HG03442 (cell line): ENCODE results near the gene GTPBP8.
"Not testable (repeated sequence)": the region's sequence is repeated elsewhere in the genome, so short reads cannot be mapped to it uniquely, and the experiment has no call there.

Source experiments
- ATAC-seq: cut with Tn5 transposase; IDR thresholded peaks from one replicate; pipeline ENCODE4 v1.9.1; 2021; ENCODE audit warnings: mild to moderate bottlenecking, moderate library complexity; ENCODE audit not compliant: unreplicated experiment

The GTPBP8 gene

GRCh38 chr3:112995800-112996199 is 5.0 kb downstream of the GTPBP8 start:
- ATAC-seq: no peak

DNA sequence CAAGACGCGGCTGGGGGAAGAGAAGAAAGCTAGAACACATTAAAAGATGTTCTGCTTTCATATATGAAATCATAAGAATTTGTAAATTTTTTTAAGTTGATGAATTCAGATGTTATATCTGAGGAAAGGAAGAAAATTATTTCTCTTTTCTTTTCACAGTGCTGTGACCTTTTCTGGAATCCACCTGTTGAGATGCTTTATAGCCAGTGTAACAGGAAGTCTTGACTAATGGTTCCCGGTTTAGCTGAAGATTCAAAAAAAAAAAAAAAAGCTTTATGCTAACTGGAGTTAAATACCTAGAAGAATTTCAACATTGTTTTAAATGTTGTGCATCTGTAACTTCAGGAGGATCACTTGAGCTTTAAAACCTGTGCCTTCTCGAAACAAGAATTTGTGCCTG is 9.9 kb downstream of the GTPBP8 start:
- no peak for ATAC-seq

DNA sequence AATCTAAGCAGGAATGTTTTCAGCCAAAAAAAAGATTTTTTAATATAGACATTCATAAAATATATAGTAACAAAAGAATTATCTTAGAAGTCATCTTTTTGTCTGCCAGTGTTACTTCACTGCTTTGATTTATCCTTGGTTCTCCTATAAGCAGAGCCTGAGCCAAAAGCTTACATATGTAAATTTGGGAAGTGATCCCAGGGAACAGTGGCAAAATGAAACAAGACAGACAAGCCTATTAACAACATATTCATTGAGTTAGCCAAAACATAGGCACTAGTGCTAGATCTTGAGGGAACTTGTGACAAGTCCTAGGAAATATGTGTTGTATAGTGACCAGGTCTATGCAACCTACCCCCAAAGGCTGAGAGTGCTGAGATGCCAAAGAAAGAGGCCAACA is 11.3 kb downstream of the GTPBP8 start:
- no peak for ATAC-seq

- no peak for ATAC-seq
These were observed 11.9 kb downstream of the GTPBP8 start for GRCh38 chr3:113002679-113003078.

GRCh38 chr3:113005611-113006010 is 14.8 kb downstream of the GTPBP8 start:
- no peak for ATAC-seq

DNA sequence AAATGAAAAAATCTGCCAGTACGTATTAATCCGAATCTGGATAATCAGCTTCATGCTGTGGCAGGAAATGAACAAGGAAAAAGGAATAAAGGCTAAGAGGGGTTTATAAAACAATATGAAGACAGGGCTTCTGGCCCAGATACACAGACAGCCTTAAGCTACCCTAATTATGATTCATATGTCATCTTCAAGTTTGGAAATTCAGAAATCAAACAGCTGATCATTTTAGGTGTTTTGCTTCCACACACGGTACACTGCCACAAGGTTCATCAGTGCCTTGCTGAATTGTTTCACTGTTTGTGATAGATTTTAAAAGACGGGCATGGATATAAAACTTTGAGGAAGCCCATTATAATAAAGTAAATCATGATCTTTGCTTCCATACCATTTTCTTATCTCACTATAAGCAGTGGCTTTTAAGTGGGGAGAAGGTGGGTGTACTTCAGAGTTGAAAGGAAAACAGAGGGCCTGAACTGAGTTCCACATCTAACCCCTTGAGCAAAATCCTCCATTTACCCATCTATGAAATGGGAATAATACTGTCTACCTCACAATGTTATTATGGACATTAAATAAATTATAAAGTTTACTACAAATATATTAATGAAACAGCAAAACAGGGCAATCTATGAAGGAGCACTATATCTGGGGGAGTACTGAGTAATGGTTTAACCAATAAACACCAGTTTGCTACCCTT is 15.7 kb downstream of the GTPBP8 start:
- ATAC-seq: no peak

- ATAC-seq: no peak
These were observed 17.3 kb downstream of the GTPBP8 start for GRCh38 chr3:113008117-113008516.

DNA sequence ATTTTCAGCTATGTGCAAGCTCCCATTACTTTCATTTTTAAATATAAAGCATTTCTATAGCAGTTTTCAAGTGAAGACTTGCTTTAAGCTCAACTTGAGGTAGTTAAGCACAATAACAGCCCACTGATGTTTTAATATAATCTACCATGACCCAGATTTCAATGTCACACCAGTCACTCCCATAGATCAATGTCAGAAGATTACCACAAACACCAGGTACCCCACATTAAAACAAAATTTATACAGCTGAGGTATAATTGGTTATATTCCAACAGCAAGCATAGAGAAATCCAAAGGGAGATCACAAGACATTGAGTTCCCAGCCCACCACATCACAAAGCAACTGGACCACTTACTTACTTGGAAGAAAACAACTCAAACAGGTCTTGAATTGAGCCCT is 22.8 kb downstream of the GTPBP8 start:
- ATAC-seq: no peak

DNA sequence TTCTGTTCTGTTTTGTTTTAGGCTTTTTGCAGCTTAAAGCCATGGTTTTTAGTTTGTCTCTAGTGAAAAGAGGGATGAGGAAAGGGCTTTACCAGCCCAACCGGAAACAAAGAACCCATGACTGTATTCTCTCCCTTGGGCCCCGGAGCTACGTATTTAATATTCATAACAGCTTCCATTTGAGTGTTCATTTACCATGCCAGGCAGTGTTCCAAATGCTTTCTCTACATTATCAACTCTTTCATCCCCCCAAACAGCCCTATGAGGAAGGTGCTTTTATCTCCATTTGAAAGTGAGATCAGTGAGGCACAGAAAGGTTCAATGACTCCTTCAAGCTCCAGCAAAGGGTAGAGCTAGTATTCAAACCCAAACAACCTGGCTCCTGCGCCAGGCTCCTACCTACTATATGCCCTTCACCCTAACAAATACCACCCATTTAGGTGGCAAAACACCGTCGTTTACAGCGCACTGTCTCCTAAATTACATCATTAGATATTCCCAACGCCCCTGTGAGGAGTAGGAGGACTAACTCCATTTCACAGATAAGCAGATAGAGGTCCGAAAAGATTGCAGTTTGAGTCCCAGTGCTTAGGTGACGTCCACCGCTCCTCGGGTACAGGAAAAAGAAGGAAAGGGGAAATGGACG is 27.9 kb downstream of the GTPBP8 start:
- no peak for ATAC-seq

GRCh38 chr3:113019182-113020137 is 28.7 kb downstream of the GTPBP8 start:
- ATAC-seq: peak; percentile 87

GRCh38 chr3:113021471-113021870 is 30.7 kb downstream of the GTPBP8 start:
- no peak for ATAC-seq

DNA sequence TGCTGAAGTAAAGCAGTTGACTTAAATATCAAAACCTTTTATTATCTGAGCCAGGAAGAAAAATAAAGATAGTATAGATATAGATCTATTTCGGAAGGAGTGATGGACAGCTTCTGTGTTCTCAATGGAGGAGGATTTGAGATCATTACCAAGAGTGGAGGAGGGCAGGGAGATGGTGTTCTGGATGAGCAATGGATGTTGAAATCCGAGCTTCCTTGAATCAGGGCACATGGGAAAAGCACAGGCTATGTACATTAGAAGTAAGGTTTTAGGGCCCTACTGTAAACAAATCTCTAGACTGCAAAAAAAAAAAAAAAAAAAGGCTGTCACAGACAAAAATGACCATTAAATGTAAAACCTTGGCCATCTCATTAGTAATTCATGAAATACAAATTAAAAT is 43.2 kb downstream of the GTPBP8 start:
- no peak for ATAC-seq

DNA sequence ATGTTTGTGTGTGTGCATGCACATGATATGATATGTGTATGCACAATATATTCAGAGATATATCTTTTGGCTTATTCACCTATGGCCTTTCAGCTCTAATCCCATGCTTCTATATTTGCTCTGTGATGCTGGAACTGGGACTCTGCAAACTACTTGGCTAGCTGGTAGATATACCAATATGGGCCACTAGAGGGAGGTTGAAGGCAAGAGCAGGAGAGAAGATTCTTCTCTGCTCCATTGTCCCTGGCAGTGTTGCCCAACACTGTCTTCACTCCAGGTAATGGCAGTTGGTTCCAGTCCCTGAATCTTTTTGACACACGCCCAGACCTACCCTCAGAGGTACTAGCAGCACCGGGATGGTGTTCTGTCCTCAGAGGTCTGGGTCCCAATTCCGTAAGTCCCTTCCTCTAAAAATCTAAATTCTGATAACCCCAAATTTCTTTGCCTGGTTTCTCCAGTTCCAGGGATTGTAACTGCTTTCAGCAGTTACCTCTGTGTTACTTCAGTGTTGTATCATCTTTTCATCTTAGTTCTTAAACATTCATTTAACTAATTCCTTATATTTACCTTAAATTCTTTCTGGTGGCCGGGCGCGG is 44.7 kb downstream of the GTPBP8 start:
- peak; percentile 77 for ATAC-seq

DNA sequence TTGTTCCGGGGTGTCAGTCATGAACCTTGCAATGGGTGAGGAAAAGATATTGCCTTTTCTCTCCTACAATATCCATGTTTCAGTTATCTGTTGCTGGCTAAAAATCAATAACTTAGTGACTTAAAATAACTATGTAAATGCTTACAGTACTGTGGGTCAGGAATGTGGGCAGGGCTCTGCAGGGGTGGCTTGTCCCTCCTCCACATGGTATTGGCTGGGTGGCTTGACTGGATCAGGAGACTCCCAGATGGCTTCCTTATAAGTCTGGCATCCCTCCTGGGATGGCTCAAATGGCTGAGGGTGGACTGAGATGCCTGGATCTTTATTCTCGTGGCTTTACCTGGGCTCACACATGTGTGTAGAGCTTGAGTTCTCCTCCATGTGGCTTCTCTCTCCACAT is 47.5 kb downstream of the GTPBP8 start:
- no peak for ATAC-seq

GRCh38 chr3:113039546-113039945 is 48.8 kb downstream of the GTPBP8 start:
- no peak for ATAC-seq

DNA sequence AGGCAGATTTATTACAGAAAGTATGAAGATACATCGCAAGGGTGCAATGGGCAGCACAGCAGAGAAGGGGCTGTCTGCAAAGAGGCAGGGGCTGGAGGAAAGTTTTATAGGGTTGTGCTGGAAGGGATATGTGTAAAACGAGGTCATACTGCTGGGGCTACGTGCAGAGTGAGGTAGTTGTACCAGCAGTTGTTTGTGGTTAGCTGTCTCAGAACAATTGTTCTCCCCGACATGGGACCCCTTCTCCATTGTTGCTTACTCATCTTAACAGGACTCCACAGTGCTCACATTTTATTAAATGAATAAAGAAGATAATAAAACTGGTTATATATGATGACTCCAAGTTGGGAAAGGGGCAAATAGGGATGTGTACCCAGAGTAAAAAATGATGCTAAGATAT is 49.4 kb downstream of the GTPBP8 start:
- no peak for ATAC-seq

GRCh38 chr3:113043686-113044085 is 52.9 kb downstream of the GTPBP8 start:
- ATAC-seq: no peak

- ATAC-seq: not testable (repeated sequence)
These were observed 55.6 kb downstream of the GTPBP8 start for GRCh38 chr3:113046186-113046965.

DNA sequence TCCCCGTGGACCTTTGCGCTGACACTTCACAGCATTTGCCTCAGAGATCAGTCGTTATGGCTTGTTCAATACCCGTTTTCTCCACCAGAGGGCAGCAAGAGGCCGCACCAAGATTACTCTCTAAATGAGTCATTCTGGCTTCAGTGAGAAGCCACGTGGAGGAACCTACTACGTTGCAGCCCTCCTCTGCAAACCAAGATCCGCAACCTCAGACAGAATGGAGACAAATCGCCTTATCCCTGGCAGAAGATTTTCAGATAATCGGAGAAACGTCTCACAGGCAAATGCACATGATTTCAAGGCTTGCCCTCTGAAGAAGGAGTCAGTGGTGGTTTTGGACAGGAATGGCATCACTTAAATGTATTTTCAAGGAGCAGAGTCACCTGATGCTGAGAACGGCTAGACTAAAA is 60.5 kb downstream of the GTPBP8 start:
- peak; percentile 92 for ATAC-seq
